Fibroblast of mammary gland (primary cell): Measurements from ENCODE around the gene ADRM1.

Source experiments
- DNase-seq: peaks from one replicate; pipeline ENCODE4 v3.0.0-alpha.2; 2010; ENCODE audit warnings: low read depth
- H3K4me3 ChIP-seq: 2 replicates; pipeline ENCODE4 v1.5.1; 2011; ENCODE audit warnings: low read depth, mild to moderate bottlenecking, low read length, moderate library complexity; ENCODE audit not compliant: control insufficient read depth
- TF ChIP-seq, protein P1 (sequence below): conservative IDR thresholded peaks from 2 replicates; pipeline ENCODE4 v1.5.1; 2011; ENCODE audit warnings: low read depth, low read length, inconsistent platforms; ENCODE audit not compliant: control insufficient read depth, insufficient read depth

ADRM1 gene, protein sequence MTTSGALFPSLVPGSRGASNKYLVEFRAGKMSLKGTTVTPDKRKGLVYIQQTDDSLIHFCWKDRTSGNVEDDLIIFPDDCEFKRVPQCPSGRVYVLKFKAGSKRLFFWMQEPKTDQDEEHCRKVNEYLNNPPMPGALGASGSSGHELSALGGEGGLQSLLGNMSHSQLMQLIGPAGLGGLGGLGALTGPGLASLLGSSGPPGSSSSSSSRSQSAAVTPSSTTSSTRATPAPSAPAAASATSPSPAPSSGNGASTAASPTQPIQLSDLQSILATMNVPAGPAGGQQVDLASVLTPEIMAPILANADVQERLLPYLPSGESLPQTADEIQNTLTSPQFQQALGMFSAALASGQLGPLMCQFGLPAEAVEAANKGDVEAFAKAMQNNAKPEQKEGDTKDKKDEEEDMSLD

GRCh38 chr20:62302341-62303061 lies at the start of gene ADRM1:
Gene ADRM1, plus strand, starts transcription at chr20:62302997. Its CDS starts 572 bp downstream, at chr20:62303569.
- TF ChIP-seq, protein P1, sequence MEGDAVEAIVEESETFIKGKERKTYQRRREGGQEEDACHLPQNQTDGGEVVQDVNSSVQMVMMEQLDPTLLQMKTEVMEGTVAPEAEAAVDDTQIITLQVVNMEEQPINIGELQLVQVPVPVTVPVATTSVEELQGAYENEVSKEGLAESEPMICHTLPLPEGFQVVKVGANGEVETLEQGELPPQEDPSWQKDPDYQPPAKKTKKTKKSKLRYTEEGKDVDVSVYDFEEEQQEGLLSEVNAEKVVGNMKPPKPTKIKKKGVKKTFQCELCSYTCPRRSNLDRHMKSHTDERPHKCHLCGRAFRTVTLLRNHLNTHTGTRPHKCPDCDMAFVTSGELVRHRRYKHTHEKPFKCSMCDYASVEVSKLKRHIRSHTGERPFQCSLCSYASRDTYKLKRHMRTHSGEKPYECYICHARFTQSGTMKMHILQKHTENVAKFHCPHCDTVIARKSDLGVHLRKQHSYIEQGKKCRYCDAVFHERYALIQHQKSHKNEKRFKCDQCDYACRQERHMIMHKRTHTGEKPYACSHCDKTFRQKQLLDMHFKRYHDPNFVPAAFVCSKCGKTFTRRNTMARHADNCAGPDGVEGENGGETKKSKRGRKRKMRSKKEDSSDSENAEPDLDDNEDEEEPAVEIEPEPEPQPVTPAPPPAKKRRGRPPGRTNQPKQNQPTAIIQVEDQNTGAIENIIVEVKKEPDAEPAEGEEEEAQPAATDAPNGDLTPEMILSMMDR = peak; percentile 51
- peak; percentile 93 for DNase-seq
- peak within 1 kb of the TSS; percentile 80 for H3K4me3 ChIP-seq

- no peak for DNase-seq
- TF ChIP-seq, protein P1 = no peak
- H3K4me3 ChIP-seq = no peak overlapping the region
Observed at GRCh38 chr20:62253398-62253797, 49.4 kb upstream of the ADRM1 start.

- TF ChIP-seq, protein P1 = no peak
- no peak for DNase-seq
- no peak overlapping the region for H3K4me3 ChIP-seq
Observed at GRCh38 chr20:62254021-62254724, 48.6 kb upstream of the ADRM1 start.

- no peak overlapping the region for H3K4me3 ChIP-seq
- DNase-seq = no peak
- TF ChIP-seq, protein P1 = no peak
Observed at GRCh38 chr20:62255976-62256375, 46.8 kb upstream of the ADRM1 start.

DNA sequence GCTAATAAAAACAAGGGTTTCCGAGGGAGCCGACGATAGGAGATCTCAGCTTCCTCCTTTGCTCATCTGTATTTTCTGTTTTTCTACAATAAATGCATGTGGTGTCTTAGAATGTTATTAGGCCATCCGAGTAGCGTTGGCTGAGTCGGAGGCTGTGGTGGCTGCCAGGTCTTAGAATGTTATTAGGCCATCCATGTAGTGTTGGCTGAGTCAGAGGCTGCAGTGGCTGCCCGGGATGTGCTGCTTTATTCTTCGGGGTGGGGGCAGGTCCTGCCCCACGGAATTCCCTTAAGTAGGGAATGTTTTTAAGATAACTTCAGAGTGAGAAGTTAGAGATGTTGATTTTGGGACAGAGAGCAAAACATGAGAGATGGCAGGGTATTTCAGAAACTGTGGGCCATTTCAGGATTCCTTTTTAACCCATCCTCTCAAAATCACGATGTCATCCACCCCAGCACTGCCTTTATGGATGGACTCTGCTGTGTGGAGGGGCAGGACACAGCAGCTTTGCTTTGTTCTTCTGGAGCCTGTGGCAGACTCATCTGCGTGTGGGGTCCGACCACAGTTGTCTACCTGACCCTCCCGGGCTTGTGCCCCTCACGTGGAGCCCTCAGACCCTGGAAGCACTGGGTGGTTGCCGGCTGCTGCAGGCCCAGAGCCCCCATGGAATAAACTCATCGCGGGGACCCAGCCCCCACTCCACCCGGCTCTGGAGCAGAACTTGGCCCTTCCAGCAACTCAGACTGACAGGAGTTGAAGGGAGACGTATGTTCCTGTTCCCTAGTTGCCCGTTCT lies 44.1 kb upstream of the ADRM1 start:
- TF ChIP-seq, protein P1 = no peak
- no peak overlapping the region for H3K4me3 ChIP-seq
- peak; percentile 87 for DNase-seq

DNA sequence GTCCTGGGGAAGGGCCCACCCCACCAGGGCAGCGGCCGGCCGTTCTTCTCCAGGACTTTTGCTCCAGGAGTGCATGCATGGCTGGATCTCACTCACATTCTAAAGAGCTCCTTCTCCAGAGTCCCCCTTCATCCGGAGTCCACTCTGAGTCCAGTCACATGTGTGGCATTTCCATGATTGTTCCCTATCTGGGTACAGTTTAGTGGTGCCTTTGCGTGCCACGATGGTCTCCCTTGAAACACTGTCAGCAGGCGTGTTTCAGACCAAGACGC lies 43.6 kb upstream of the ADRM1 start:
- no peak overlapping the region for H3K4me3 ChIP-seq
- TF ChIP-seq, protein P1 = no peak
- no peak for DNase-seq
